Panc1 (cell line): ENCODE results near the gene SLC43A1. TPM values are rescaled to one million over a fixed set of nuclear protein-coding genes. Genes with fewer than 3 reads are reported as not detected.

Source experiments
- ATAC-seq: fragments of 200-7000 bp; cut with Tn5 transposase; 2 replicates; pipeline ENCODE4 v1.9.1; 2020; ENCODE audit warnings: mild to moderate bottlenecking, moderate library complexity
- BruUV-seq: library from RNA; stranded (reverse); fragments of 400-500 nt; replicated peaks from 2 replicates; lab custom pipeline; 2021; lab: Mats Ljungman, UMichigan
- CTCF ChIA-PET: fragments of 300-600 bp; sonication (Branson Sonifier 250); formaldehyde crosslinking; loops from one replicate; lab custom pipeline; 2022; ENCODE audit warnings: antibody characterized with exemption; lab: Charles Lee
- POLR2A ChIA-PET: fragments of 300-600 bp; sonication (Branson Sonifier 250); formaldehyde crosslinking; loops from one replicate; lab custom pipeline; 2022; ENCODE audit warnings: antibody characterized with exemption; lab: Charles Lee
- DNase-seq: peaks from one replicate; pipeline ENCODE4 v3.0.0-alpha.2; 2010; ENCODE audit warnings: low read depth, low spot score
- H3K27ac ChIP-seq: 2 replicates; pipeline ENCODE4 v1.5.1; 2011; ENCODE audit warnings: mild to moderate bottlenecking, low read length, inconsistent platforms
- H3K27me3 ChIP-seq: fragments of 200-500 bp; sonication (Bioruptor generic); 2 replicates; pipeline ENCODE4 v1.6.0; 2014; ENCODE audit warnings: low read length, inconsistent platforms; ENCODE audit not compliant: control insufficient read depth, insufficient read depth
- H3K36me3 ChIP-seq: fragments of 200-500 bp; sonication (Bioruptor generic); 2 replicates; pipeline ENCODE4 v1.5.1; 2014; ENCODE audit warnings: inconsistent platforms, mild to moderate bottlenecking, low read length, moderate library complexity; ENCODE audit not compliant: control insufficient read depth, insufficient read depth
- H3K4me1 ChIP-seq: 2 replicates; pipeline ENCODE4 v1.5.1; 2011; ENCODE audit warnings: inconsistent platforms, mild to moderate bottlenecking, low read length, moderate library complexity; ENCODE audit not compliant: control insufficient read depth, insufficient read depth
- H3K4me3 ChIP-seq, 2 experiments: 2 replicates each; pipeline ENCODE4 v1.5.1; 2011 to 2012; ENCODE audit warnings: low read depth in 2 of 2, low read length in 2 of 2, mild to moderate bottlenecking in 2 of 2, inconsistent platforms in 1 of 2, moderate library complexity in 1 of 2
- H3K9me3 ChIP-seq: fragments of 200-500 bp; sonication (Bioruptor generic); 2 replicates; pipeline ENCODE4 v1.5.1; 2014; ENCODE audit warnings: low read depth, mild to moderate bottlenecking, inconsistent platforms, low read length, moderate library complexity; ENCODE audit not compliant: control insufficient read depth, insufficient read depth
- POLR2AphosphoS5 ChIP-seq: IDR thresholded peaks from 2 replicates; pipeline ENCODE4 v1.6.1; 2012; ENCODE audit warnings: mild to moderate bottlenecking, low read depth, low read length, moderate library complexity
- SIN3A ChIP-seq: IDR thresholded peaks from 2 replicates; pipeline ENCODE4 v1.6.1; 2012; ENCODE audit warnings: low read depth, mild to moderate bottlenecking, low read length, moderate library complexity, borderline replicate concordance; ENCODE audit not compliant: insufficient read depth
- TCF7L2 ChIP-seq: IDR thresholded peaks from 2 replicates; pipeline ENCODE4 v1.6.1; 2011; ENCODE audit warnings: mild to moderate bottlenecking, low read depth, low read length, inconsistent platforms
- in situ Hi-C: cut with HindIII; loops from 2 replicates; pipeline ENCODE4 v1.10.0; 2016; ENCODE audit warnings: low sequenced_read_pairs, low pct_unique_long_range_greater_than_20kb
- intact Hi-C: fragments of 100-400 bp; cut with micrococcal nuclease; formaldehyde crosslinking; loops from one replicate; pipeline ENCODE4 v1.10.0; 2022; ENCODE audit not compliant: unreplicated experiment
- total RNA-seq: library from RNA; stranded (reverse); gene quantifications from one replicate; pipeline ENCODE4 v1.2.1, GENCODE V29; 2021; ENCODE audit not compliant: unreplicated experiment
- TF ChIP-seq, protein P1 (sequence below), 2 experiments: IDR thresholded peaks; 2 replicates each; pipeline ENCODE4 v1.6.1; 2011 to 2012; ENCODE audit warnings: low read depth in 2 of 2, control low read depth in 1 of 2, low read length in 1 of 2, mild to moderate bottlenecking in 1 of 2, moderate library complexity in 1 of 2; ENCODE audit not compliant: insufficient read depth in 1 of 2
- TF ChIP-seq, protein P2 (sequence below): fragments of 450-650 bp; IDR thresholded peaks from 2 replicates; pipeline ENCODE4 v1.5.1; 2017; ENCODE audit warnings: mild to moderate bottlenecking

The SLC43A1 gene
- total RNA-seq, 1 experiment from 2014 or later, result 2.0 TPM

DNA sequence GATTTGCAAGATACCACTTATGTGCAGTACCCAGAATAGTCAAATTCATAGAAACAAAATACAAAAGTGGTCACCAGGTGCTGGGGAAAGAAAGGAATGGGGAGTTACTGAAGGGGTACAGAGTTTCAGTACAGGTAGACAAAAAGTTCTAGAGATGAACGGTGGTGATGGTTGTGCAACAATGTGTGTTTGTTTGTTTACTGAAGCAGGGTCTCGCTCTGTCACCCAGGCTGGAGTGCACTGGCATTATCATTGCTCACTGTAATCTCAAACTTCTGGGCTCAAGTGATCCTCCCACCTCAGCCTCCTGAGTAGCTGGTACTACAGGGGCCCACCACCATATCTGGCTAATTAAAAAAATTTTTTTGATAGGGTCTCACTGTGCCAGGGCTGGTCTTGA, 39.9 kb upstream of the SLC43A1 start:
- H3K27me3 ChIP-seq, result no peaks in the 10 kb centered on the region
- intact Hi-C loops (no loop called here), in situ Hi-C loops (no loop called here)
- ChIA-PET CTCF (no interaction called here), POLR2A (no interaction called here)
- no peaks in the 10 kb centered on the region for H3K36me3 ChIP-seq
- BruUV-seq, result no TSS peak
- H3K9me3 ChIP-seq, result no peaks in the 10 kb centered on the region
- H3K4me1 ChIP-seq, result no peaks in the 10 kb centered on the region
- TF ChIP-seq POLR2AphosphoS5, result no peak
- TF ChIP-seq, protein P1, sequence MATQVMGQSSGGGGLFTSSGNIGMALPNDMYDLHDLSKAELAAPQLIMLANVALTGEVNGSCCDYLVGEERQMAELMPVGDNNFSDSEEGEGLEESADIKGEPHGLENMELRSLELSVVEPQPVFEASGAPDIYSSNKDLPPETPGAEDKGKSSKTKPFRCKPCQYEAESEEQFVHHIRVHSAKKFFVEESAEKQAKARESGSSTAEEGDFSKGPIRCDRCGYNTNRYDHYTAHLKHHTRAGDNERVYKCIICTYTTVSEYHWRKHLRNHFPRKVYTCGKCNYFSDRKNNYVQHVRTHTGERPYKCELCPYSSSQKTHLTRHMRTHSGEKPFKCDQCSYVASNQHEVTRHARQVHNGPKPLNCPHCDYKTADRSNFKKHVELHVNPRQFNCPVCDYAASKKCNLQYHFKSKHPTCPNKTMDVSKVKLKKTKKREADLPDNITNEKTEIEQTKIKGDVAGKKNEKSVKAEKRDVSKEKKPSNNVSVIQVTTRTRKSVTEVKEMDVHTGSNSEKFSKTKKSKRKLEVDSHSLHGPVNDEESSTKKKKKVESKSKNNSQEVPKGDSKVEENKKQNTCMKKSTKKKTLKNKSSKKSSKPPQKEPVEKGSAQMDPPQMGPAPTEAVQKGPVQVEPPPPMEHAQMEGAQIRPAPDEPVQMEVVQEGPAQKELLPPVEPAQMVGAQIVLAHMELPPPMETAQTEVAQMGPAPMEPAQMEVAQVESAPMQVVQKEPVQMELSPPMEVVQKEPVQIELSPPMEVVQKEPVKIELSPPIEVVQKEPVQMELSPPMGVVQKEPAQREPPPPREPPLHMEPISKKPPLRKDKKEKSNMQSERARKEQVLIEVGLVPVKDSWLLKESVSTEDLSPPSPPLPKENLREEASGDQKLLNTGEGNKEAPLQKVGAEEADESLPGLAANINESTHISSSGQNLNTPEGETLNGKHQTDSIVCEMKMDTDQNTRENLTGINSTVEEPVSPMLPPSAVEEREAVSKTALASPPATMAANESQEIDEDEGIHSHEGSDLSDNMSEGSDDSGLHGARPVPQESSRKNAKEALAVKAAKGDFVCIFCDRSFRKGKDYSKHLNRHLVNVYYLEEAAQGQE (IDR thresholded peaks at IDR 0.05; ENCODE audit: insufficient read depth in 1 of 2, low read depth in 2 of 2, low read length in 1 of 2), result no peak
- TF ChIP-seq, protein P2, sequence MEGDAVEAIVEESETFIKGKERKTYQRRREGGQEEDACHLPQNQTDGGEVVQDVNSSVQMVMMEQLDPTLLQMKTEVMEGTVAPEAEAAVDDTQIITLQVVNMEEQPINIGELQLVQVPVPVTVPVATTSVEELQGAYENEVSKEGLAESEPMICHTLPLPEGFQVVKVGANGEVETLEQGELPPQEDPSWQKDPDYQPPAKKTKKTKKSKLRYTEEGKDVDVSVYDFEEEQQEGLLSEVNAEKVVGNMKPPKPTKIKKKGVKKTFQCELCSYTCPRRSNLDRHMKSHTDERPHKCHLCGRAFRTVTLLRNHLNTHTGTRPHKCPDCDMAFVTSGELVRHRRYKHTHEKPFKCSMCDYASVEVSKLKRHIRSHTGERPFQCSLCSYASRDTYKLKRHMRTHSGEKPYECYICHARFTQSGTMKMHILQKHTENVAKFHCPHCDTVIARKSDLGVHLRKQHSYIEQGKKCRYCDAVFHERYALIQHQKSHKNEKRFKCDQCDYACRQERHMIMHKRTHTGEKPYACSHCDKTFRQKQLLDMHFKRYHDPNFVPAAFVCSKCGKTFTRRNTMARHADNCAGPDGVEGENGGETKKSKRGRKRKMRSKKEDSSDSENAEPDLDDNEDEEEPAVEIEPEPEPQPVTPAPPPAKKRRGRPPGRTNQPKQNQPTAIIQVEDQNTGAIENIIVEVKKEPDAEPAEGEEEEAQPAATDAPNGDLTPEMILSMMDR, result no peak
- TF ChIP-seq TCF7L2, result no peak
- TF ChIP-seq SIN3A, result no peak
- DNase-seq, result no peak
- no peak overlapping the region for H3K4me3 ChIP-seq
- ATAC-seq, result no peak
- H3K27ac ChIP-seq, result no peak overlapping the region

DNA sequence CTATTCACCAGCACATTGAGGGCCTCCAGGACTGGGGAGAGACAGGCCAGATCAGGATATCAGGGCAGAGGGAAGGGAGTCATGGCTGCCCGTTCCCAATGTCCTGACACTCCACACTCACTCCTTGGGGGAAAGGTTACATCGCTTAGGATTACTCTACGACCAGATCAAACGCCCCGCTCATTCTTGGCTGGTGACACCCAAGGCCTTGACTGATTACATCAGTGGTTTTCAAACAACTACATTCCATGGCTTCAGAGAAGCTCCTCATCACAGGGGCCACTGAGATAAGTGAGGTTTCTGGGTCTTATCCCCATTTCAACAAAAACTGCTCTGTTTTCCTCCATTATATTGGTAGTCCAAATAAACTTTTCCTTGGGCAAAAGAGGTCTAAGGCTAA, 37.0 kb upstream of the SLC43A1 start:
- no peak for ATAC-seq
- H3K9me3 ChIP-seq, result no peaks in the 10 kb centered on the region
- no peaks in the 10 kb centered on the region for H3K36me3 ChIP-seq
- no peaks in the 10 kb centered on the region for H3K4me1 ChIP-seq
- in situ Hi-C loops (no loop called here), intact Hi-C loops (no loop called here)
- no peak overlapping the region for H3K27ac ChIP-seq
- no peaks in the 10 kb centered on the region for H3K27me3 ChIP-seq
- TF ChIP-seq, protein P1 (IDR thresholded peaks at IDR 0.05; ENCODE audit: insufficient read depth in 1 of 2, low read depth in 2 of 2, low read length in 1 of 2), result no peak
- TF ChIP-seq SIN3A (no peak), POLR2AphosphoS5 (no peak), TCF7L2 (no peak)
- TF ChIP-seq, protein P2, result no peak
- no peak overlapping the region for H3K4me3 ChIP-seq
- no TSS peak for BruUV-seq
- POLR2A ChIA-PET, result interaction anchor here (0.6 kb wide), 1 partner anchor 87 kb away, joined by 3 read pairs; no protein-coding TSS in a partner anchor
- CTCF ChIA-PET, result no interaction called here
- DNase-seq, result no peak
